IPS-NIHi7 (cell line): ENCODE data around the gene PLG.
"Not testable (repeated sequence)": the region's sequence is repeated elsewhere in the genome, so short reads cannot be mapped to it uniquely, and the experiment has no call there.

Experiments used
- DNase-seq: peaks from one replicate; pipeline ENCODE4 v3.0.0; 2012; ENCODE audit warnings: mixed read lengths; ENCODE audit errors: extremely low spot score

Gene PLG

GRCh38 chr6:160701918-160702680, at the start of gene PLG:
Gene PLG, plus strand, starts transcription at chr6:160702244. Its CDS starts 61 bp downstream, at chr6:160702305.
- DNase-seq = not testable (repeated sequence)

GRCh38 chr6:160659562-160659961, 42.5 kb upstream of the PLG start:
- DNase-seq = no peak

- no peak for DNase-seq
Observed at GRCh38 chr6:160661216-160661615, 40.8 kb upstream of the PLG start.

GRCh38 chr6:160662429-160662828, 39.6 kb upstream of the PLG start:
- no peak for DNase-seq

- no peak for DNase-seq
Observed at GRCh38 chr6:160662842-160663241, 39.2 kb upstream of the PLG start.

GRCh38 chr6:160664198-160664597, 37.8 kb upstream of the PLG start, which contains the start of gene LPA:
Gene LPA, minus strand, starts transcription at chr6:160664275. Its CDS starts 61 bp downstream, at chr6:160664214.
- not testable (repeated sequence) for DNase-seq

- peak; percentile 86 for DNase-seq
Observed at GRCh38 chr6:160667639-160668481, 34.2 kb upstream of the PLG start.

GRCh38 chr6:160668589-160668988, 33.5 kb upstream of the PLG start:
- no peak for DNase-seq

- not testable (repeated sequence) for DNase-seq
Observed at GRCh38 chr6:160676418-160676817, 25.6 kb upstream of the PLG start.

- DNase-seq = no peak
Observed at GRCh38 chr6:160678230-160678629, 23.8 kb upstream of the PLG start.

GRCh38 chr6:160678744-160679401, 23.2 kb upstream of the PLG start:
- DNase-seq = peak; percentile 23

- DNase-seq = peak; percentile 76
Observed at GRCh38 chr6:160679402-160679769, 22.7 kb upstream of the PLG start.

GRCh38 chr6:160685101-160685761, 16.8 kb upstream of the PLG start:
- not testable (repeated sequence) for DNase-seq

GRCh38 chr6:160685762-160686450, 16.1 kb upstream of the PLG start:
- no peak for DNase-seq

- DNase-seq = no peak
Observed at GRCh38 chr6:160690458-160690857, 11.6 kb upstream of the PLG start.

GRCh38 chr6:160691617-160692016, 10.4 kb upstream of the PLG start:
- no peak for DNase-seq

GRCh38 chr6:160692369-160692959, 9.6 kb upstream of the PLG start:
- DNase-seq = peak; percentile 49

- DNase-seq = not testable (repeated sequence)
Observed at GRCh38 chr6:160695025-160695424, 7.0 kb upstream of the PLG start.

GRCh38 chr6:160695622-160696021, 6.4 kb upstream of the PLG start:
- DNase-seq = not testable (repeated sequence)

GRCh38 chr6:160696884-160697283, 5.2 kb upstream of the PLG start:
- DNase-seq = not testable (repeated sequence)

- DNase-seq = no peak
Observed at GRCh38 chr6:160697826-160698225, 4.2 kb upstream of the PLG start.
